ENCODE data around the gene ADAMTS2. TPM values are rescaled to one million over a fixed set of nuclear protein-coding genes. Genes with fewer than 3 reads are reported as not detected.

The ADAMTS2 gene
- total RNA-seq, 2 experiments from 2014 or later = not detected

DNA sequence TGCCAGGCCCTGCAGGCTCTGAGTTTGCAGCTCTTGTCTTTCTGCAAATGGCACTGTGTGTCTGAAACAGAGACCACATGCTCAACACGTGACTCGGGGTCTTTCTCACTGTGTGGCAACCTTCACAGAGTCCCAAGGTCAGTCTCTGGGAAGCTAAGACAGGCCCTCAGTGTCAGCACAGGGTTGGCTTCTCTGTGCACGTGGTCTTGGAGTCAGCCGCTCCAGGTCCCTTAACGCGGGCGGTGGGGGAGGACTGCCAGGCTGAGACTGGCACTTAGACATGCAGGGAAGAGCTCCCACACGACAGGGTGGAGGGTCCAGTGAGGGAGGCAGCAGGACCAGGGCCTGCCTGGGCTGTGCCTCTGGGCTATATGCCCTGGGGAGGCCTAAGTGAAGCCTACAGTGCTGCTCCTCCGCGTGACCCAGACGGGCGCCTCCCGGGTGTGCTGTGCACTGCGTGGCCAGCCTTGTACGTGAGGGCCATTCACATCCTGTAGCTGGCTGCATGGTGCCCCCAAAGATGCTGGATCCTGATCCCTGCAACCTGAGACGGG is 76.8 kb downstream of the ADAMTS2 start:
- no peaks in the 10 kb centered on the region for H3K4me1 Mint-ChIP-seq (ENCODE audit: low read depth)
- ChIA-PET CTCF (no interaction called here), POLR2A (no interaction called here)
- DNase-seq = peak; percentile 5
- H3K4me3 Mint-ChIP-seq = no peak overlapping the region
- H3K27me3 Mint-ChIP-seq = peaks cover 3% of the 10 kb centered on the region
- no peak overlapping the region for H3K27ac Mint-ChIP-seq
- intact Hi-C loops (cut with micrococcal nuclease) = no loop called here
- H3K36me3 Mint-ChIP-seq = no peaks in the 10 kb centered on the region
- no peaks in the 10 kb centered on the region for H3K9me3 Mint-ChIP-seq

GRCh38 chr5:179267671-179268083 is 77.6 kb downstream of the ADAMTS2 start:
- CTCF ChIA-PET = no interaction called here
- intact Hi-C loops (cut with micrococcal nuclease) = no loop called here
- no peaks in the 10 kb centered on the region for H3K9me3 Mint-ChIP-seq
- DNase-seq = peak; percentile 8
- POLR2A ChIA-PET = no interaction called here
- no peaks in the 10 kb centered on the region for H3K4me1 Mint-ChIP-seq (ENCODE audit: low read depth)
- H3K27me3 Mint-ChIP-seq = peaks cover 3% of the 10 kb centered on the region
- H3K36me3 Mint-ChIP-seq = no peaks in the 10 kb centered on the region
- H3K27ac Mint-ChIP-seq = no peak overlapping the region
- no peak overlapping the region for H3K4me3 Mint-ChIP-seq

DNA sequence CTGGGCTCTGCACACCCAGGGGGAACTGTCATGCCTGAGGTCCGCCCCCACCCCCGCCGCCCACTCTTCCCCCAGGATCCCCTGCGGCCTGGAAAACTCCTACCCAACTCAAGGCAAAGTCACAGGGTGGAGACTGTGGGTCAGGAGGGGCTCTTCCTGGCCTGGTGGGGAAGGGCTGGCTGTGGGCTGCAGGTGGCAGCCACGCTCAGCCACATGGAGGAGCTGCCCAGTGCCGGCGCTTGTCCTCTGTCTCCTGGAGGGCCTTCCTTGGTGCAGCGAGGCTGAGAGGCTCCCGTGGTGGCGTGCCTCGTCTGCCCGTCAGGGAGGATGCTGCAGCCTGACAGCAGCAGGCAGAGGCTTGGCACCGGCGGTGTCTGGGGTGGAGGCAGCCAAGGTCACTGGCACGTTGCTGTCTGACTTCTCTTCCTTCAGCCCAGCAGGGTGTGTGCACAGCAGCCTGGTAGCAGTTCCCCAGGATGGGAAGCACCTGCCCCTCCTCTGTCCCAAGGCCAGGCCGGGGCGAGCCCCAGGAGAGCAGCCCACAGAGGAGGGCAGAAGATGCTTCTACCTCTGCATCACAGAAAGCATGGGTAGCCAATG is 78.1 kb downstream of the ADAMTS2 start:
- intact Hi-C loops (cut with micrococcal nuclease) = no loop called here
- Mint-ChIP-seq H3K9me3 (no peaks in the 10 kb centered on the region), H3K4me1 (ENCODE audit: low read depth) (no peaks in the 10 kb centered on the region), H3K27me3 (peaks cover 3% of the 10 kb centered on the region), H3K36me3 (no peaks in the 10 kb centered on the region), H3K27ac (no peak overlapping the region), H3K4me3 (no peak overlapping the region)
- ChIA-PET POLR2A (no interaction called here), CTCF (no interaction called here)
- peak; percentile 8 for DNase-seq

DNA sequence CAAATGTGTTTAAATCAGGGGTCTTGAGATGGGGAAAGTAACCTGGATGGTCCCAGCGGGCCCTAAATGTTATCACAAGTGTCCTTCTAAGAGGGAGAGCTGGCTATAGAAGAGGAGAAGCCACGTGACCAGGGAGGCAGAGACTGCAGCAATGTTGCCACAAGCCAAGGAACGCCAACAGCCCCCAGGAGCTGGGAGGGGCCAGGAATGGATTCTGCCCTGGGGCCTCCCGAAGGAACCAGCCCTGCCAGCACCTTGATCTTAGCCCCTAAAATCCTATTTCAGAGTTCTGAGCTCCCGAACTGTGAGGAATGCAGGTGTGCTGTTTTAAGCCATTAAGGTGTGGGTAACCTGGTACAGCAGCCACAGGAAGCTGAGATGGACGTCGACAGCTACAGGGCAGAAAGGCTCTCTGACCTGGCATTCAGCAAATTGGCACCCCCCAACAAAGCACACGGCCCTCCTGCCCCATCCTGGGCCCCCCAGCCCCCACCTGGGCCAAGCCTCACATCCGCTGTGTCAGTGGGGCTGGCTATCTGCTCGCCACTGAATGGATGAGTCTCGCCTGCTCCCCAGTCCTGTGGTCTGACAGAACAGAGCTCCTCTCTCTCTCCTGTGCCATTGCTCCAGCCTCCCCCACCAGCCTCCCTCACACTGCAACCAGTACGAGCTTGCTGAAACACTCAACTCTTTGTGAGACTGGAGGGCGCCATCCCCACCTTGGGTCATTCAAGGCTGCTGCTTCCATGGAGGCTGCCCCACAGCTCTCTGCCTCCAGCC is 78.8 kb downstream of the ADAMTS2 start:
- H3K4me3 Mint-ChIP-seq = no peak overlapping the region
- intact Hi-C loops (cut with micrococcal nuclease) = no loop called here
- peaks cover 3% of the 10 kb centered on the region for H3K27me3 Mint-ChIP-seq
- H3K9me3 Mint-ChIP-seq = no peaks in the 10 kb centered on the region
- POLR2A ChIA-PET = no interaction called here
- CTCF ChIA-PET = no interaction called here
- H3K27ac Mint-ChIP-seq = no peak overlapping the region
- no peaks in the 10 kb centered on the region for H3K4me1 Mint-ChIP-seq (ENCODE audit: low read depth)
- H3K36me3 Mint-ChIP-seq = no peaks in the 10 kb centered on the region
- DNase-seq = peak; percentile 5

- intact Hi-C loops (cut with micrococcal nuclease) = no loop called here
Measured at GRCh38 chr5:179265514-179266290, 79.6 kb downstream of the ADAMTS2 start.

DNA sequence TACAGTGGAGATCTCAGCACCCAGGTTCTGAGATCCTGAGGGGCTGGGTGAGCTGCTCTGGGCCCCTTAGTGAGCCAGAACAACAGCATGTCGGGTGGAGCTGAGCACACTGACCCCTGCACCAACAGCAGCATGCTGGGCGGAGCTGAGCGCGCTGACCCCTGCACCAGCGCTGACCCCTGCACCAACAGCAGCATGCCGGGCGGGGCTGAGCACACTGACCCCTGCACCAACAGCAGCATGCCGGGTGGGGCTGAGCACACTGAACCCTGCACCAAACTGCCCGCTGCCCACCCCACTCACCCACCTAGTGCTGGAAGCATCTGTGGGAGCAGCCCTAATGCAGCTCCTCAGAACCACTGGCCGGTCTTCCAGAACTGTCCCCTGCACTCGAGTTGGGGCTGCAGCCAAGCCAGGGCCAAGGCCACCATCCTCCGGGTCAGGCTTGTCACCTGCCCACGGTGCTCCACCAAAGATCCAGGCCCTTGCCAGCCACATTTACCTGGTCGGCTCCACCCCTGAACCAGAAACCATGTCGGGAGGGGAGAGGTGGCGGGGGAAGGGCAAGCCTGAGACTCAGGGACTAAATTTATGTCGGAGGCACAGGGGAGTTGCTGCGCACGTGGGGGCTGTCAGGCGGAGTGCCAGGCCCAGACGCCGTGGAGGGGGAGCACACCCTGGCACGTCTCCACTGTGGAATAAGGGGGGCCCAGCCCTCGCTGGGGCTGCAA is 80.3 kb downstream of the ADAMTS2 start:
- H3K4me3 Mint-ChIP-seq = no peak overlapping the region
- peaks cover 3% of the 10 kb centered on the region for H3K27me3 Mint-ChIP-seq
- no peak overlapping the region for H3K27ac Mint-ChIP-seq
- no peaks in the 10 kb centered on the region for H3K36me3 Mint-ChIP-seq
- H3K9me3 Mint-ChIP-seq = no peaks in the 10 kb centered on the region
- POLR2A ChIA-PET = no interaction called here
- no peaks in the 10 kb centered on the region for H3K4me1 Mint-ChIP-seq (ENCODE audit: low read depth)
- CTCF ChIA-PET = interaction anchor here (0.6 kb wide), 1 partner anchor 170 kb away, joined by 3 read pairs; no protein-coding TSS in a partner anchor
- DNase-seq = peak; percentile 5
- intact Hi-C loops (cut with micrococcal nuclease) = no loop called here

More at GRCh38 chr5:179265514-179266290, 79.6 kb downstream of the ADAMTS2 start:
- no peaks in the 10 kb centered on the region for H3K36me3 Mint-ChIP-seq
- H3K27ac Mint-ChIP-seq = no peak overlapping the region
- DNase-seq = peak; percentile 5
- peaks cover 3% of the 10 kb centered on the region for H3K27me3 Mint-ChIP-seq
- H3K9me3 Mint-ChIP-seq = no peaks in the 10 kb centered on the region
- ChIA-PET POLR2A (no interaction called here), CTCF (no interaction called here)
- no peaks in the 10 kb centered on the region for H3K4me1 Mint-ChIP-seq (ENCODE audit: low read depth)
- H3K4me3 Mint-ChIP-seq = no peak overlapping the region

DNA sequence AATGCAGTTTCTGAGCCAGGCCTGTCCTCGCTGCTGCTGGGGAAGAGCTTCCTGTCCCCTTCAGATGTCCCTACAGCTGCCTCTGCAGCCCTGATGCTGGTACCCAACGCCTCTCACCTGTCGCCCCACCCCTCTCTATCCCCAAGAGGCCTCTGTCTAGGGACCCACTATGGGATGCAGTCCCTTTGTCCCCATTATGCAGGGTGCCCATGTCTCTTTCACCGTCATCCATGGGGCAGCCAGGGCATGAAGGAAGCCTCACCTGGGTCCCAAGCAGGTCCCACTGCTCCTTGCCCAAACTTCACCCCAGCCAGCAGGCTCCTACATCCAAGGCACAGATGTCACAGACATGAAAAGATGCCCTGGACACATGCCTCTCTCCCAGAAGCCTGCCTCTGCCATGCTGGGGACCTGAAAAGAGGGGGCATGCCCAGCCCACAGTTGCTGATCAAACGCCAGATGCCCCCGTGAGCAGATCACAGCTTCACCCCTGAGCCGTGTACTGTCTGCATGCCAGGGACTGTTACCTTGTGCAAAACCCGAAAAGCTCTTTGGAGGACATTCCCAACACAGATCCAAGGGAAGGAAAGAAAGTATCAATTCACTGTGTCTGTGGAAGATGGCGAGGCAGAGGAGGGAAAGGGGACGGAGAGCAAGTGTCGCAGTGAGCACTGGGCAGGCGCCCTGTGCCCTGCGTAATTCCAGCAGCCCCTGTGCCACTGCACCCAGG is 81.0 kb downstream of the ADAMTS2 start:
- Mint-ChIP-seq H3K4me3 (no peak overlapping the region), H3K4me1 (ENCODE audit: low read depth) (no peaks in the 10 kb centered on the region), H3K9me3 (no peaks in the 10 kb centered on the region), H3K36me3 (no peaks in the 10 kb centered on the region), H3K27me3 (peaks cover 3% of the 10 kb centered on the region), H3K27ac (no peak overlapping the region)
- peak; percentile 1 for DNase-seq
- intact Hi-C loops (cut with micrococcal nuclease) = no loop called here
- ChIA-PET POLR2A (no interaction called here), CTCF (interaction anchor here (0.6 kb wide), 1 partner anchor 171 kb away, joined by 3 read pairs; no protein-coding TSS in a partner anchor)

DNA sequence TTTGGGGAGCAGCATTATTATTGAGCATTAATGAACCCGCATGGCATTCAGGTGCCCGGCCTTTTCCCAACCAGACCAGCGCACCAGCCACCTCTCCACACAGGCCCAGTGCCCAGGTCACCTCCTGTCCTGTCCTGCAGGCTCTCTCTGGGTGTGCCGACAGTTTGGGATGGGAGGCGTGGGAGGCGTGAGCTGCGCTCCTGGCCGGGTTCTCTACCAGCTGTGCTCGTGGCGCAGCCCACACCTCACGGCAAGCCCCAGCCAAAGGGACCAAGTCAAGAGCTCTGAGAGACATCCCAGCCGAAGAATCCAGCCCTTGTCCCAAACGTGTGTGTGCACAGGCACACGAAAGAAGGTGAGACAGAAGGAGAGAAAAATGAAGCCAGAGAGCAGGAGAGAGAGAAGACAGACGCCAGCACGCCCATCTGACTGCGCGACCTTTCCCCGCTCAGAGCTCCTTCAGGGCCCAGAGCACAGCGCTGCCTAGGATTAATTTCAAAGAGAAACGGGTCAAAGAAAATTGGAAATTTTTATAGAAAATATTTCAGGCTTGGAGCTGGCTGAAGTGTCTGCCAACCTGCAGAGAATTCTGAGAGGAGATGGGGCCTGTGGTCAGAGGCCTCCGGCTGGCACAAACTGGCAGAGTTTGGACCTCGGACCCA is 81.7 kb downstream of the ADAMTS2 start:
- POLR2A ChIA-PET = no interaction called here
- intact Hi-C loops (cut with micrococcal nuclease) = no loop called here
- H3K27ac Mint-ChIP-seq = no peak overlapping the region
- CTCF ChIA-PET = no interaction called here
- H3K4me3 Mint-ChIP-seq = no peak overlapping the region
- H3K4me1 Mint-ChIP-seq (ENCODE audit: low read depth) = no peaks in the 10 kb centered on the region
- H3K27me3 Mint-ChIP-seq = peaks cover 3% of the 10 kb centered on the region
- DNase-seq = peak; percentile 1
- H3K36me3 Mint-ChIP-seq = no peaks in the 10 kb centered on the region
- no peaks in the 10 kb centered on the region for H3K9me3 Mint-ChIP-seq

- no peak overlapping the region for H3K27ac Mint-ChIP-seq
- intact Hi-C loops (cut with micrococcal nuclease) = no loop called here
- no peak overlapping the region for H3K4me3 Mint-ChIP-seq
- peaks cover 3% of the 10 kb centered on the region for H3K27me3 Mint-ChIP-seq
- DNase-seq = peak; percentile 5
- no peaks in the 10 kb centered on the region for H3K36me3 Mint-ChIP-seq
- ChIA-PET POLR2A (no interaction called here), CTCF (no interaction called here)
- no peaks in the 10 kb centered on the region for H3K4me1 Mint-ChIP-seq (ENCODE audit: low read depth)
- no peaks in the 10 kb centered on the region for H3K9me3 Mint-ChIP-seq
Measured at GRCh38 chr5:179262126-179262920, 82.9 kb downstream of the ADAMTS2 start.

- H3K4me1 Mint-ChIP-seq (ENCODE audit: low read depth) = no peaks in the 10 kb centered on the region
- POLR2A ChIA-PET = no interaction called here
- intact Hi-C loops (cut with micrococcal nuclease) = no loop called here
- no peaks in the 10 kb centered on the region for H3K9me3 Mint-ChIP-seq
- H3K36me3 Mint-ChIP-seq = no peaks in the 10 kb centered on the region
- peak; percentile 19 for DNase-seq
- no peak overlapping the region for H3K4me3 Mint-ChIP-seq
- no peak overlapping the region for H3K27ac Mint-ChIP-seq
- CTCF ChIA-PET = no interaction called here
- H3K27me3 Mint-ChIP-seq = peaks cover 3% of the 10 kb centered on the region
Measured at GRCh38 chr5:179261301-179262125, 83.7 kb downstream of the ADAMTS2 start.
